PC-9 (cell line): ENCODE measurements around the gene TMEM132D.

Experiments
- EZH2 ChIP-seq: fragments of 200-600 bp; sonication (generic); IDR thresholded peaks from 2 replicates; pipeline ENCODE4 v1.8.0; 2017; ENCODE audit warnings: antibody characterized with exemption, low read depth
- TF ChIP-seq, protein P1 (sequence below): fragments of 200-600 bp; sonication (generic); conservative IDR thresholded peaks from 2 replicates; pipeline ENCODE4 v1.6.1; 2017; ENCODE audit warnings: mixed run types, antibody characterized with exemption, mild to moderate bottlenecking, moderate library complexity

GRCh38 chr12:129373746-129374145 lies 530.1 kb downstream of the TMEM132D start:
- TF ChIP-seq, protein P1, sequence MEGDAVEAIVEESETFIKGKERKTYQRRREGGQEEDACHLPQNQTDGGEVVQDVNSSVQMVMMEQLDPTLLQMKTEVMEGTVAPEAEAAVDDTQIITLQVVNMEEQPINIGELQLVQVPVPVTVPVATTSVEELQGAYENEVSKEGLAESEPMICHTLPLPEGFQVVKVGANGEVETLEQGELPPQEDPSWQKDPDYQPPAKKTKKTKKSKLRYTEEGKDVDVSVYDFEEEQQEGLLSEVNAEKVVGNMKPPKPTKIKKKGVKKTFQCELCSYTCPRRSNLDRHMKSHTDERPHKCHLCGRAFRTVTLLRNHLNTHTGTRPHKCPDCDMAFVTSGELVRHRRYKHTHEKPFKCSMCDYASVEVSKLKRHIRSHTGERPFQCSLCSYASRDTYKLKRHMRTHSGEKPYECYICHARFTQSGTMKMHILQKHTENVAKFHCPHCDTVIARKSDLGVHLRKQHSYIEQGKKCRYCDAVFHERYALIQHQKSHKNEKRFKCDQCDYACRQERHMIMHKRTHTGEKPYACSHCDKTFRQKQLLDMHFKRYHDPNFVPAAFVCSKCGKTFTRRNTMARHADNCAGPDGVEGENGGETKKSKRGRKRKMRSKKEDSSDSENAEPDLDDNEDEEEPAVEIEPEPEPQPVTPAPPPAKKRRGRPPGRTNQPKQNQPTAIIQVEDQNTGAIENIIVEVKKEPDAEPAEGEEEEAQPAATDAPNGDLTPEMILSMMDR: no peak
- TF ChIP-seq EZH2: no peak
